ENCODE measurements around the gene LRRFIP1. TPM values are rescaled to one million over a fixed set of nuclear protein-coding genes. Genes with fewer than 3 reads are reported as not detected.
A peak's percentile ranks its signal among the peaks of the same experiment; 100 is the strongest.
"Not testable (repeated sequence)": the region's sequence is repeated elsewhere in the genome, so short reads cannot be mapped to it uniquely, and the experiment has no call there.

LRRFIP1 gene
- total RNA-seq, 1 donor, result 49.0 TPM

- H3K4me3 ChIP-seq (ENCODE audit: low read depth, low read length), result no peak overlapping the region
- DNase-seq (ENCODE audit: low read depth), result no peak
- TF ChIP-seq, protein P1, sequence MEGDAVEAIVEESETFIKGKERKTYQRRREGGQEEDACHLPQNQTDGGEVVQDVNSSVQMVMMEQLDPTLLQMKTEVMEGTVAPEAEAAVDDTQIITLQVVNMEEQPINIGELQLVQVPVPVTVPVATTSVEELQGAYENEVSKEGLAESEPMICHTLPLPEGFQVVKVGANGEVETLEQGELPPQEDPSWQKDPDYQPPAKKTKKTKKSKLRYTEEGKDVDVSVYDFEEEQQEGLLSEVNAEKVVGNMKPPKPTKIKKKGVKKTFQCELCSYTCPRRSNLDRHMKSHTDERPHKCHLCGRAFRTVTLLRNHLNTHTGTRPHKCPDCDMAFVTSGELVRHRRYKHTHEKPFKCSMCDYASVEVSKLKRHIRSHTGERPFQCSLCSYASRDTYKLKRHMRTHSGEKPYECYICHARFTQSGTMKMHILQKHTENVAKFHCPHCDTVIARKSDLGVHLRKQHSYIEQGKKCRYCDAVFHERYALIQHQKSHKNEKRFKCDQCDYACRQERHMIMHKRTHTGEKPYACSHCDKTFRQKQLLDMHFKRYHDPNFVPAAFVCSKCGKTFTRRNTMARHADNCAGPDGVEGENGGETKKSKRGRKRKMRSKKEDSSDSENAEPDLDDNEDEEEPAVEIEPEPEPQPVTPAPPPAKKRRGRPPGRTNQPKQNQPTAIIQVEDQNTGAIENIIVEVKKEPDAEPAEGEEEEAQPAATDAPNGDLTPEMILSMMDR (IDR thresholded peaks at IDR 0.05; ENCODE audit: insufficient read depth, low read length), result no peak
Measured at GRCh38 chr2:237760506-237761502, 133.4 kb downstream of the LRRFIP1 start.

DNA sequence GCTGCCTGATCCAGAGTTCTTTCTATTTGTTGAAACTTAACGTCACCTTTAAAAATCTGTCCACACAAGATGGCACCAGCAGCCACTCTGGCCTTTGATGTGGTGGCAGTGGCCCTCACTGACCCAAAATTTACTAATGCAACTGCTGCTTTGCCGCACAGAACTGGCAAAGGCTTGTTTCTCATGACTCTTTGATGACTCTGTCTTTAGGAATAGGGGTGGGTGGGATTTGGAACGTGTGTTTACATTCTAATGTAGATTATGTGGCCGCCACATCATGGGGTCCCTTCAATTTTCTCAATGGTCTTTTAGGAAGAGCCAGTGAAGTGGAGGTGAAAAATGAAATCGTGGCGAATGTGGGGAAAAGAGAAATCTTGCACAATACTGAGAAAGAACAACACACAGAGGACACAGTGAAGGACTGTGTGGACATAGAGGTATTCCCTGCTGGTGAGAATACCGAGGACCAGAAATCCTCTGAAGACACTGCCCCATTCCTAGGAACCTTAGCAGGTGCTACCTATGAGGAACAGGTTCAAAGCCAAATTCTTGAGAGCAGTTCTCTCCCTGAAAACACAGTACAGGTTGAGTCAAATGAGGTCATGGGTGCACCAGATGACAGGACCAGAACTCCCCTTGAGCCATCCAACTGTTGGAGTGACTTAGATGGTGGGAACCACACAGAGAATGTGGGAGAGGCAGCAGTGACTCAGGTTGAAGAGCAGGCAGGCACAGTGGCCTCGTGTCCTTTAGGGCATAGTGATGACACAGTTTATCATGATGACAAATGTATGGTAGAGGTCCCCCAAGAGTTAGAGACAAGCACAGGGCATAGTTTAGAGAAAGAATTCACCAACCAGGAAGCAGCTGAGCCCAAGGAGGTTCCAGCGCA is 135.2 kb downstream of the LRRFIP1 start:
- not testable (repeated sequence) for H3K4me3 ChIP-seq (ENCODE audit: low read depth, low read length); DNase-seq (ENCODE audit: low read depth)

GRCh38 chr2:237763812-237764211 is 136.4 kb downstream of the LRRFIP1 start:
- no peak overlapping the region for H3K4me3 ChIP-seq (ENCODE audit: low read depth, low read length)
- TF ChIP-seq, protein P1 (IDR thresholded peaks at IDR 0.05; ENCODE audit: insufficient read depth, low read length), result no peak
- no peak for DNase-seq (ENCODE audit: low read depth)

GRCh38 chr2:237765122-237765521 is 137.7 kb downstream of the LRRFIP1 start:
- H3K4me3 ChIP-seq (ENCODE audit: low read depth, low read length); DNase-seq (ENCODE audit: low read depth): not testable (repeated sequence)

DNA sequence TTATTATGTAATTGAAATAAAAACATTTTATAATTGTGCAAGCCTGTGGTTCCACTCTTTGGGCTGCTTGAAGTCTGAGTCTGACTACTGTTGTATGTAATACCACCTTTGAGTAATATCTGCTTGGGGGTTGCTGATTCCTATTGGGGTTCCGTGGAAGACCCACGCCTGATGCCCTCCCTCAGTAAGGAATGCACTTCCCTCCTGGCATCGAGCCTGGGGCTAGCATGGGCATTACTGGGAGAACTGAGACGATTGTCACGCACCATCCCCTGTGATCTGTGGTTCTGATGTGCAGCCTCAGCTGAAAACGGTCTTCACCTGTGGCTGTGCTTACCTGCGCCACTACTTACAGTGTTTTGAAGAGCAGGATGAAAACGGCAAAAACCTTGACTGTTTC is 138.5 kb downstream of the LRRFIP1 start:
- DNase-seq (ENCODE audit: low read depth), result no peak
- TF ChIP-seq, protein P1 (IDR thresholded peaks at IDR 0.05; ENCODE audit: insufficient read depth, low read length), result no peak
- H3K4me3 ChIP-seq (ENCODE audit: low read depth, low read length), result no peak overlapping the region

DNA sequence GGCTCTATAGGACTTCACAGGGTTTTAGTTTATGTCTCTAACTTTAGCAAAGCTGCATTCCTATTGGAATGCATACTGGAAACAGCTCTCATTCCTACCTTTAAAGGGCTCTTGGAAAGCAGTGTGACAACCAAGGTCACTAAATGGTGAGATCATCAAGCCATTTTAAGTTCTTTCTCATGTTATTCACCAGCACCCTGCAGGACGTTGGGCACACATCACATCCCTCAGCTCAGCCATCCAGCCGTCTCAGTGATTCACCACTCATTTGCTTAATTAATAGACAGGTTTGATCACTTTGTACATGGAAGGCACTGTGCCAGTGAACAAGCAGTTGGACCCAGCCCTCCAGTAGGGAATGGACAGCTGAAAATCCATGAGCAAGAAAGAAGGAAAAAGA is 139.0 kb downstream of the LRRFIP1 start:
- no peak for DNase-seq (ENCODE audit: low read depth)
- TF ChIP-seq, protein P1 (IDR thresholded peaks at IDR 0.05; ENCODE audit: insufficient read depth, low read length), result no peak
- no peak overlapping the region for H3K4me3 ChIP-seq (ENCODE audit: low read depth, low read length)

DNA sequence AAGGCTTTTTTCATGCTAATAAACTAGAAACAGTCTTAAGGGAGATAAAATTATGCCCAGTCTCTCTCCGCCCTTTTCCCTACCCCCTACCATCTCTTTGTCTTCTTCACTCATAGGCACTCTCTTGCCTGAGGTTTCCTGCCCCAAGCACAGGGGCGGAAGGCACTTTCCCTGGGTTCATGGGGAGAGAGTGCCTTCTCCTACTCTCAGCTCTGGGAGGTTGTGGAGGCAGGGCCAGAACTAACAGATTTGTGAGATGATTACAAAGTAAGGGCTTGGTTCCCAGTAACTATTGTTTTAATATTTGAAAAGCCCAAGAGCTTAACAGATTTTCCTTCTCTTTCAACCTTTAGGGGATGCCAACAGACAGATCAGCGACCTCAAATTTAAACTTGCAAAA is 145.1 kb downstream of the LRRFIP1 start:
- peak; percentile 15 for DNase-seq (ENCODE audit: low read depth)
- H3K4me3 ChIP-seq (ENCODE audit: low read depth, low read length), result no peak overlapping the region
- TF ChIP-seq, protein P1 (IDR thresholded peaks at IDR 0.05; ENCODE audit: insufficient read depth, low read length), result no peak

All from fibroblast of the aortic adventitia (primary cell).